Myocyte (in vitro differentiated cells): Measurements from ENCODE around the gene LZTFL1. TPM values are rescaled to one million over a fixed set of nuclear protein-coding genes. Genes with fewer than 3 reads are reported as not detected.

Experiments
- DNase-seq: peaks from one replicate; pipeline ENCODE4 v3.0.0-alpha.2; 2012; ENCODE audit warnings: low read depth
- polyA plus RNA-seq: library from polyadenylated mRNA; unstranded; fragments of >200 nt; gene quantifications from one replicate; pipeline ENCODE4 v1.2.1, GENCODE V29; 2012; ENCODE audit warnings: missing spikeins
- total RNA-seq: library from RNA; depleted of rRNA; stranded (reverse); fragments of >200 nt; gene quantifications from 2 replicates; pipeline ENCODE4 v1.2.3, GENCODE V29; 2014

LZTFL1 gene, protein sequence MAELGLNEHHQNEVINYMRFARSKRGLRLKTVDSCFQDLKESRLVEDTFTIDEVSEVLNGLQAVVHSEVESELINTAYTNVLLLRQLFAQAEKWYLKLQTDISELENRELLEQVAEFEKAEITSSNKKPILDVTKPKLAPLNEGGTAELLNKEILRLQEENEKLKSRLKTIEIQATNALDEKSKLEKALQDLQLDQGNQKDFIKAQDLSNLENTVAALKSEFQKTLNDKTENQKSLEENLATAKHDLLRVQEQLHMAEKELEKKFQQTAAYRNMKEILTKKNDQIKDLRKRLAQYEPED
- 13.6 and 15.8 TPM in 2 replicates for total RNA-seq
- polyA plus RNA-seq, result 9.7 TPM

DNA sequence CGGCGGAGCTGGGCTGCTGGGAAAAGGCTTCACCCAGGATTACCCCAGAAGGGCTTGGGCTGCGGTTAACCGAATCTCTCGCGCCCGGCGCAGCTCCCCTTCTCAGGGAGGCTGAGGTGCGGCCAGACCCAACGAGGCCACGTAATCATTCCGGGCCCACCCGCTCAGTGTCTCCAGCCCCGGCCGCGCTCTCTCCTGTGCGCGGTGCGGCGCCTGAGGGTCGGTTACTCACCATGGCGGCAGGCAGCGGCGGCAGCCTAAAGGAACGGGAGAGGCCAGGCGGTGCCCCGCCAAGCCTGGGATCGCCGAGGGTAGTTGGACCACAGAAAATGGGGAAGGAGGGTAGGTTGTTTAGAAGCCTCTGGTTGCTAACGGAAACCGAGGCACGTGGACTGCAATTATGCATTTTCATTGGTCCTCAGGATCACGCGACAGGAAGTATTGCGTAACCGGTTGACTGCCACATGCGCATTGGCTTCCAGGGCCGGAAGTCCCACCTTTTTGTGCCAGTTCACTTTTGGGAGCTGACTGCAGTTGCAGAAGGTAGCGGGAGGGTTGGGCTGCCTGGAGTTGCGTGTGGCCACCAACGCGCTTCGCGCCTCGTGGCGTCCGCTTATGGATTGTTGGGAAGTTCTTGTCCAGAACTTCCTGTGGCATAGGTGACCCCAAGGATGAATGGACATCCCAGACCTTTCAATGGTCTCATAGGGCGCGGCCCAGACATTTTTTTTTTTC is at the start of gene LZTFL1:
Gene LZTFL1, minus strand, starts transcription at position 363 of the 735 bp plus-strand sequence. Its CDS starts 128 bp downstream, at position 235.
- peak; percentile 98 for DNase-seq

DNA sequence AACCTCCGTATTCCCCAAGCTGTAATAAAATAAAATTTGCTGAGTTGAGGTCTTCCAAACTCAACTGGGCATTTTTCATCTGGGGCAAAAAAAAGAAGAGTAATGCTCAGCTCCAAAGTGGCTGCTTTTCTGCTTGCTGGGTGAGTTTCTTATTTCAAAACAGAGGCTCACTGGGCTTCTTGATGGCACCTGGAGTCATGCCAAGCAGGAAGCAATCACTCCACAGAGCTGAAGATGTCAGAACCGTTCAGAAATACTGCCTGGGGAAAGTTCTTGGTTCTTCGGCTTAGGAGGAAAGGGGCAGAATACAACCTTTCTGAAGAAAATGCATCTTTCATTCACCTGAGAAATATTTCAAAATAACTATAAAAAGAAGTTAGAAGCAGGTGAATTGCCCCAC is 48.5 kb upstream of the LZTFL1 start:
- DNase-seq, result peak; percentile 30

DNA sequence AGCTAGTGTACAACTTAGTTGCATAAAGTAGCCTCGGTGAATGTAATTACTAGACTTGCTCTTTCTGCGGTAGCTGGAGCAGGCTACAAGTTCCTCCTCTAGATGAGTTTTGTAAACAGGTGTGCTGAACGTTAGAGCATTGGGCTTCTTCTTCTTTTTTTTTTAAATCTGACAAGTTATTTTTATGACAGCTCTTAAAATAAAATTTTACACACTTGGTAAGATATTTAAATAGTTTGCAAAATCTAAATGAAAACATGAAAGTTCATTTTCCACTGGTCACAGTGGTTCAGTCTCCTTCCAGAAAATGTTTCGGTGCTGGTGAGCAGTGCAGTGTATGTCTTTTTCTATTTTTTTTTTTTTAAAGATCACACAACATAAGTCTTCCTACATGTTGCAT is 47.4 kb upstream of the LZTFL1 start:
- DNase-seq, result no peak

DNA sequence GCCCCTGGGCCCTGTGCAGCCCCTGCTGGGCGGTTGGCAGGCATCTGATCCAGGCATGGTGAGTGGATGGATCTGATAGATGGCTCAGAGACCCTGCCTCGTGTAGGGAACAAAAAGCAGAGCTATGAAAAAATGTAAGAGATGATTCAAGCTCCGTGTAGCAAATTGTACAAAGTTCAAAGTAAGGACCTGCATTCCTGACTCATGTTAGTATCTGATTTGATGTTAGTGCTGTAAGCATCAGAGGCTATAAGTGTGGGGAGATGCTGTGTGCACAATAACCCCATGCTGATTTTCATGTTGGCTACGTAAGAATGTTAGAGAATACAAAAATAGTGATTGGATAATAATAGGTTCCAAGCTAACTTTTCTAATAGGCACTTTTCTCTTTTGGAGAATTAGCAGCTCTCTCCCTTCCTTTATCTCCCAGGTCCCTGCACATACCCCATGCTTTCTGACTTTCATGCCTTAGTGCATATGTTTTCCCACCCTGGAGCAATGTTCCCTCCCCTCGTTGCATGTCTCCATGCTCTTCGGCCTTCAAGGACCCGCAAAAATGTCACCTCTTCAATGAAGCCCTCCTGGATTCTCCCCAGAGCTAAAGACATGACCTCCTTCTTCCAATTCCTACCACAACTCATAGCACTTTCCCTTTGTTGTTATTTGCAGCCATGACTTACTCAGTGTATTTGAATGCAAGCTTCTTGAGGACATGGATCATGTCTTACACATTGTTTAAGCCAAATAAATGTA is 46.0 kb upstream of the LZTFL1 start:
- DNase-seq, result no peak

DNA sequence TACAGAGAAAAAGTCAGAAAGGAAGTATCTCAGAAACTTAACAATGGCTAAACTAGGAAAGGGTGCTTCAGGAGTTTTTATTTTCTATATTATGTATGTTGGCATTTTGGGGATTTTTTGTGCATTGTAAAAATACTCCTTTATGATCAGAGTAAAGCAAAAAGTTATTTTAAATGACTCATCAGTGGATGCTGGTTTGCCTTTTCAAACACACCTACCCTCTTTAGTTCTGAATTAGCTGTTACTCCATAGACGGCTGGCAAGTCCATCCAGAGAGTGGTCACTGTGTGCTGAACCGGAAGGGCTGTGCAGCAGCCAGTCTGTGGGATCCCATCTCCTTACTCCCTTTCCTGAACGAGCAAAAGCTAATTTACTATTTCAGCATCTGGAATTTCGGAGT is 45.4 kb upstream of the LZTFL1 start:
- DNase-seq, result no peak

DNA sequence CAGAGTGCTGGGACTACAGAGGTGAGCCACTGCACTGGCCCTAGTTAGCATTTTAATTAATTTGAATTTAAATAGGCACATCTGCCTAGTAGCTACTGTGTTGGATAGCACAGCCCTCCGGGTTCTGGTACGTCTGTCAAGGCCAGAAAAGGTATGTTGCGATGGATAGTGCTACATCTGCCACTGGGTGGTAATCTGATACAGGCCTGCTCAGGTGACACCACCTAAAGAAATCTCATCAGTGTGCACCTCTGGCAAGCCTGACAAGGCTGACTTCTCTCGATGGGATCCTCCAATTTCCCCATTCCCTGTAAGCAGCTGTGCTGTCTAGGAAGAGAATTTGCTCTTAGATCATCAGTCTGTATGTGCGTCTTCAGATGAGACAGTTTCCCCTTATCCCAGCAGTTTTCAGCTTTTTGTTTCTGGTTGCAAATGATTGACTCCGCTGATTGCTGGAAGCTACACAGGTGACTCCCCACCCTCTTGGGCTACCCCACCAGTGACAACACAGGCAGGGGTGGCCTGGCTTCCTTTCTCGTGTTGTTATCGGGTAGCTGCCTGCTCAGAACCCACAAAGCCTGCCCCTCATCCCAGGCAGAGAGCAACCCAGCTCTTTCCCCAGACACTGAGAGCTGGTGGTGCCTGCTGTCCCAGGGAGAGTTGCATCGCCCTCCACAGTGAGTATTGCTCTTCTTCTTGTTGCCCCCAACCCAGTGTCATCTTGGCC is 44.2 kb upstream of the LZTFL1 start, which contains the start of gene CCR9:
Gene CCR9, plus strand, starts transcription at position 565 of the 727 bp plus-strand sequence. CDS start 8,391 bp downstream, outside the sequence.
- DNase-seq, result no peak

DNA sequence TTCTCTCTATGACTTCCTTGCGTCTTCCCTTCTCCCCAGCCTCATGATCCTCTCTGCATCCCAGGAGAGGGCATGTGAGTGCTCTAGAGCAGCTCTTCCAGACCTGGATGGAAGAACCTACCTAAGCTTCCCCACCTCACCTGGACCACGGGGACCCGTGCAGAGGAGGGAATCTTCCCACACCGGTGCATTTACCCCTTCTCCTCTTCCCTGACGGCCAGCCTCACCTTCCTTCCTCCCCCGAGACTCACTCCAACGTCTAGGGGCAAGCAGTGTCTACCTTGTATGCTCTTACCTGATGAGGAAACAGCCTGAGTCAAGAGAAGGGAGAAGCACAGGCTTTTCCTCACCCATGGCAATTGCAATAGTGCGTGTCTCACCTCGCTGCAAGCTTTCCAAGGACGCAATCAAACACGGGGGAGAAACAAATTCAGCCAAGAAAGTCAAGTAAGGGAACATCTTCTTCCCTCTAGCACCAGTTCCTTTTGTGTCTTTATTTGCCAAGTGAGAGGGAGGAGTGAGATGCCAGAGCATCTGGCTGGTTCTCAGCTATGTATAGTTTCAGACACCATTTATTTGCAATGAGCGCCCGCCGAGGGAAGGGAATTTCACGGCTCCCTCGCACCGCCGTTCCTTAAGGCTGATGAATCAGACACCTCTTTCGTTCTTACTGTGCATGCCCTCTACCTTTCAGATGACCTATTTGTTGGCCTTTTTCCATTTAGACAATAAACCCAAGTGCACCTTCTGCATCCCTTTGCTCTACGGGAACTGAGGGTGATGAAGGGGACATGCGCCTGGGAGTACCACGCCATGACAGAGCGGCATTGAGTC is 42.7 kb upstream of the LZTFL1 start:
- DNase-seq, result no peak

DNA sequence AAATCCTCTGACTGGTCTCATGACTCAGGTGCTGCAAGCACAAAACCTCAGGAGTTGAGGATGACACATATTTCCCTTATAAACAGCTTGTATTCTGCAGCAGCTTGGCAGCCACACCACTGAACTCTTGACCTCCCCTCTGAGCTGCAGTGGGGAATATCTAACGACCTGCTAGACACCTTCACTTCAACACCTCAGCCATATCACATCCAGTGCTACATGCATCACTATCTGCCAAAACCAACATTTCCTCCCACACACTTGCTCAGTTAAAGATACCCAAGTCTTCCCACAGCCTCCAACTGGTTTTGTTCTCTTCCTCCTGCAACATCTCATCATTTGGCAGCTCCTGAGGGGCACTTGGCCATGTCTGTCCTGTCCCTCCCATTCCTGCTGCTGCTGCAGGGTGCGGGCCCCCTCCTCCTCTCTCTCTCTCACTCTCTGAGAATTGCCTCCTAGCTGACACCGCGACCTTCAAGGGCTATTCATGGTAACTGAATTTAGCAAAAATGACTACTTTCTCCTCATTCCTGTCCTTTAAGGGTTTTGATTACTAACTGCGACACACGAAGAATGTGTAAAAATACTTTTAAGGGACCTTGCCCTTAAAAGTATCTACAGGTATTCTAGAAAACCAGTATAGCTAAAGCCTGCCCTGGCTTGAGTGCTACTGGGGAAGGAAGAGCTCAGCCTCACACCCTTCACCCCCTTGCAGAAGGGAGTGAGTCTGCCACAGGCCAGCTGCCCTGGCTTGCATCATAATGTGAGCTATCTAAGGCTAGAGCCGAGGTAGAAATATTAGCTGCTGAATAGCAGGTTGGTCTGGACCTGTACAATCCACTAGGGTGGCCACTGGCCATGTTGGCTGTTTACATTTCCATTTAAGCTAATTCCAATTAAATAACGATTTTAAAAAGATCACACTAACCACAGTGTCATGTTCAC is 39.4 kb upstream of the LZTFL1 start:
- DNase-seq, result peak; percentile 27

DNA sequence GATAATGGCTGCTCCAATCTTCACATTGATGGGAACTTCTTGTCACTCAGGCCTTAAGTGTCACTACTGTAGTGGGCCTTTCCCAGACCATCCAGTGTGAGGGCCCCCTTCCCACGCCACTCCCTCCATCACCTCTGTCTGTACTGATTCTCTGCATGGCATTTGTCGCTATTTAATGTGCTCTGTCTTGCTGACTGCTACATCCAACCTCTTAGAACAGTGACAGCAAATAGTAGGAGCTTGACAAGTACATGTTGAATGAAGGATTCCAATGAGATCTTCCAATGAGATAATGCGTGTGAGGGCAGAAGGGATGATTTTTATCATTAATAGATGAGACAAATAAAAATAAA is 38.8 kb upstream of the LZTFL1 start:
- DNase-seq, result no peak

DNA sequence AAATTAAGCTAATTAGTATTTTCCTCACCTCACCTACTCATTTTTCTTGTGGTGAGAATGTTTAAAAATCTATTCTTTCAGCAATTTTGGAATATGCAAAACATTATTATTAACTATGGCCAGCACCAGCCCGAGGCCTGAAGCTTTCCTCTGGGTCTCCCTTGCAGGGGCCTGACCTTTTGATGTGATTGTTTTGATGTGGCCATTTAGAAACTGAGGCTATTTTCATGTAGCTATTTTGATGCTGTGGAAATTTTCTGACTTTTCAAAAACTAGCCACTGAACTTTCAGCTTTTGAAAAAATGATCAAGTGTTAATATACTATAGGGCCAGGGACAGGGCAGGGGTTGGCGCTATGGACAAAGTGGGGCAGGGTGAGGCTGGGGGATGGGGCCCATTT is 36.2 kb upstream of the LZTFL1 start:
- no peak for DNase-seq

DNA sequence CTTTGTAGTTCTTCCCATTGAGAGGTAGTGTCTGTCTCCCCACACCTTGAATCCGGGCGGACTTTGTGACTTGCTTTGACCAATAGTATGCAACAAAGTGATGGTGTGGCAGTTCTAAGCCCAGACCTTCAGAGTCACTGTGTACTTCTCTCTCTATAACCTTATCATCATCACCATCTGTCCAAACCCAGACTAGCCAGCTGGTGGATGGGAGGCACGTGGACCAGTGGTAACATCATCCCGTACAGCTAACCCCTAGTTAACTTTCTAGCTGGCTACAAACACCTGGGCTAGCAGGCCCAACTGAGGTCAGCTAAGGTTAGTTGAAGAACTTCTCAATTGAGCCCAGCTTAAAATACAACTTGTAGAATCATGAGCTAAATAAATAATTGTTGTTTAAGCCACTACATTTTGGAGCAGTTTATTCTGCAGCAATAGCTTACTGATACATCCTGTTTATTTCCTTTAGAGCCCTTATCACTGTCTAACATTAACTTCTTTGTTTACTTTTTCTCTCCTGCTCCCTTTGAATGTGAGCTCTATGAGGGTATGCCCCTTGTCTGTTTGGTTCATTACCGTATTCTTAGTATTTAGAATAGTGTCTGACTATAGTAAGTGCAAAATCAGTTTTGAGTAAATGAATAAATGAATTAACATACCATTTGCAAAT is 32.9 kb upstream of the LZTFL1 start:
- peak; percentile 11 for DNase-seq

DNA sequence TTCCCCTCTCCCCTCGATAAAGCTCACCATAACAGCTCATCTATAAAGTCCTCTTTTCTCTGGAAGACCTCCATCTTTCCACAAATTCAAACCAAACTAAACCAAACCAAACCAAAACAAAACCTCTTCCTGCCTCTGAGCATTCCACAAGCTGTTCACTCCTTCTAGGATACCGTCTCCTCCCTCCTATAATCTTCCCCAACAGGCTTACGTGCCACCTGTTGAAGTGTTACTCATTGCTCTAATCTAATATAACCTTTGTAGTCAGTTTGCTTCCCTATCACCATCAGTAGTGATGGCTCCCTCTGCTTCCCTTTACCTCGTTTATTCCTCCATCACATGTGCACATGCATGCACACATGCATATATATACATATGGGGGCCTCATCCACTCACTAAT is 31.7 kb upstream of the LZTFL1 start:
- DNase-seq, result no peak

DNA sequence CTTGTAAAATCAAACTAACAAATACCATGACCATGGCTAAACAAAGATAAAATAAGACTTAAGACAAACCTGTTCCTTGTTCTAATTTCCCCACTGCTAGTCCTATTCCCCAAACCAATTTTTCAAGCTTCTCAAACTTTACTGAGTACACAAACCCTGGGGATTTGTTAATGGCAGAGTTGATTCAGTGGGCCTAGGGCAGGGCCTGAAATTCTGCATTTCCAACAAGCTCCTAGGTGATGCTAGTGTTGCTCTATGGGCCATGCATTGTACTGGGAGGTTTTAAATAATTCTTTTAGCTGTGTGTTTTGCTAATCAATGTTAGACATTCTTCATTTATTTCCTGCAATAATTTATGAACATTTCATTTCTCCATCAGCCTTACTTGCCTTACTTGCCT is 31.1 kb upstream of the LZTFL1 start:
- DNase-seq, result no peak

DNA sequence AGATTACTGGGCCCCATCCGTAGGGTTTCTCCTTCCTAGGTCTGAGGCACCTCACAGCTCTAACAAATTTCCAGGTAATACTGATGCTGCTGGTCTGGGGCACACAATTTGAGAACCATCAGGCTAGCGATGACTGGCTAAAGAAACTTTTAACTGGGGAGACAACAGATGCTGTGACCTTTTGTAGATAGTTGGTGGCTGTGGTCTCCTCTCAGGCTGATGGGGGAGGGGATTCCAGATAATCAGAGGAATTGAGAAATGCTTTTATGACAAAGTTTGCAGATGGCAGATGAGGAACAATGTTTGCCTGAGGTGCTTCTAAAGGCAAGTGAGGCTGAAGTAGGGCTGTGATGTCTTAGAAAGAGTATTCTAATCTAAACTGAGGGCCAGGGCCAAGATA is 30.6 kb upstream of the LZTFL1 start:
- DNase-seq, result no peak

DNA sequence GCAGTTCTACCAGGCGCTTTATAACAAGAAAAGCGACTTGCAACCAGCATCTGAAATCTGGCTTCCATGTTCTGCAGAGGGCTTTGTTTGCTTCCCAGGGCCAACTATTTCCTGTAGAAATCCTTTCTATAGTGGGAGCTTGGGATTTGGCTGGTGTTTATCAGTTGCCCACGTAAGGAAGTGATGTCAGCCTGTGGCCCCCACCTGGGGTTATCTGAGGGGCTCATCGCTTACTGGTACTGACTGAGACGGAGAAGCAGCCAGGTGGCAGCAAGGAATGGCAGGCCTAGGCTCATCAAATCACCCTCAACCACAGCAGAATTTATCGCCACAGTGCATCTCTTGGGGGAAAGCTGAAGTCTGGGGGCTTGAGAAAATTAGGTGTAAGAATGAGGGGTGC is 29.9 kb upstream of the LZTFL1 start:
- no peak for DNase-seq

DNA sequence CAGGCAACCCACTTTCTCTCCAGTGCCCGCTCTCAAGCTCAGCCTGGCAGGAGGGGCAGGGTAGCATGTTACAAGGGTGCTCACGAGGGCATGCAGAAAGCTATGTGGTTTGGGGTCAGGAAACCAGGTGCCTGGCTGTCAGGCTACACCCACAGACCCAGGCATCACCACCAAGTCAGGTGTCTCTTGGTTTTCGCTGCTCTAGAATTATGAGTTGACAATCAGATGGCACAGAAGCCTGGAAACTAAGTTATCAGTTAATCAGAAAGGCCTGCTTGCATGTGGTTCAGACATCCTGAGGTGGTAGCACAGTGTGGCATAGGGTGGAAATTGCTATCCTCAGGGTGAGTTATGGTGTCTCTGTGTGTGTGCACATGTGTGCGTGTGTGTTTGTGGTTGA is 28.2 kb upstream of the LZTFL1 start:
- DNase-seq, result no peak

DNA sequence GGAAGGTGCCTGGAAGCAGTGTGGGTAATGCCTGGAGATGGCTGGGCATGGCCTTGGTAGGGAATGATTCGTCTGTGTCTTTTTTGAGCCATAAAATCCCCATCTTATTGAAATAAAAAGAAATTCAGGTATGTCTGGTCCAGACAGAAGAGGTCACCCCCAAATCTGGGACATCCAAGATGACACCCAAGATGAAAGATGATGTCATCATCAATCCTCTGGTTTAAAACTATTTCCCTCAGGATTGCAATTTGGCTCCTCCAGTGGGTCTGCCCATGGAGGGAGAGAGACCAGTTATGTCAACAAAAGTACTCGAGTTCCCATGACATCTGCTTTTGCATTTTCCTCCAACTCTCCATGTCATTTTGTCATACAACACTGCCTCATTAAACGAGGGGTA is 27.7 kb upstream of the LZTFL1 start:
- DNase-seq, result no peak

DNA sequence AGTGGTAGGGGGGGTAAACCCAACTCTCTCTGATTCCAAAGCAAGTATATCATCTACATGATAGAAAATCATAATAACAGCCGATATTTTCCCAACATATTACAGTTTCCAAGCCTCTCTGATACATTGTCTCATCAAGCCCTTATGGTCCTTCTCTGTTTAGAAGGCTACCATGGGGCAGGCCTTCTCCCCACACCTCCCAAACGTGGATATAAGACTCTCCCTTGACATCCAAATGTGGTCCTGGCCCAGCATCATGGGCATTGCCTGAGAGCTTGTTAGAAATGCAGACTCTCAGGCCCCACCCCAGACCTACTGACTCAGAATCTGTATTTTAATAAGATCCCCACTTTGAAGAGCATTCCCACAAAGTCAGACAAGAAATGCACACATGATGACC is 26.7 kb upstream of the LZTFL1 start:
- no peak for DNase-seq

DNA sequence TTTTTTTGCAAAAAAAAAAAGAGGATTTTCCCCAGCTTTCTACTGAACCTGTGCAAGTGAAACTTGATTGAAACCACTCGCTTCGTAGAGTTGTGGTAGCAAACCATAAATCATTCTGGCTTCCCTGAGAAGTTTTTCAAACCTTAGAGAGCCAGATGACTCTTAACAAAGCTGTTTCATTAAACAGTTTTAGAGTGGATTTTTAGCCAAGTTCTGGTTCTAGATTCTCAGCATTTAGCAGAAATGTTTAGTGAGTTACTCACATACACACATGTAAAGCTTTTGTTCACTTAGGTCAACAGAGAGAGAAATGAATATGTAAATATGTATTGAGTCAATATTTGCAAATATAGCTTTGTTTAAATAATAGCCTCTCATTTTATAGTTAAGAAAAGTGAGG is 26.3 kb upstream of the LZTFL1 start:
- DNase-seq, result no peak
